Kidney glomerular epithelial cell (primary cell): ENCODE data around the gene TDRD12.
"Not testable (repeated sequence)": the region's sequence is repeated elsewhere in the genome, so short reads cannot be mapped to it uniquely, and the experiment has no call there.

Experiments
- DNase-seq: peaks from one replicate; lab custom pipeline; 2025; lab: John Stamatoyannopoulos, UW

The TDRD12 gene

DNA sequence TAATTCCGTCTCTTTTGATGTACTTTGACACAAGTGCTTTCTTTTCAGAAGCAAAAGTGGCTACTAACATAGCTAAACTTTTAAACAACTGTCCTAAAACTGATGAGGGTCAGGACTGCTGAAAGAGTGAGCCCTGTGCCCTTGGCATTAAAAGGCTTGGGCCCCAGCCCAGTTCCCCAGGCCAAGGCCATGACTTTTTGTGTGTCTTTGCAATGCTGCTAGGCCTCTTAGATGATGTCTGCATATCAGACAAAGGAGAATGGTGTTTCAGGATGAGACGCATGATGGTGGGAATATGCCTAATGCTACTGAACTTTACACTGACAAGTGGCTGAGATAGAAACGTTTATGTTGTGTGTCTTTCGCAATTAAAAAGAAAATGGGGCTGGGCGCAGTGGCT lies 112.0 kb downstream of the TDRD12 start:
- DNase-seq: no peak

- DNase-seq: not testable (repeated sequence)
Observed at GRCh38 chr19:32832094-32832493, 112.5 kb downstream of the TDRD12 start.

DNA sequence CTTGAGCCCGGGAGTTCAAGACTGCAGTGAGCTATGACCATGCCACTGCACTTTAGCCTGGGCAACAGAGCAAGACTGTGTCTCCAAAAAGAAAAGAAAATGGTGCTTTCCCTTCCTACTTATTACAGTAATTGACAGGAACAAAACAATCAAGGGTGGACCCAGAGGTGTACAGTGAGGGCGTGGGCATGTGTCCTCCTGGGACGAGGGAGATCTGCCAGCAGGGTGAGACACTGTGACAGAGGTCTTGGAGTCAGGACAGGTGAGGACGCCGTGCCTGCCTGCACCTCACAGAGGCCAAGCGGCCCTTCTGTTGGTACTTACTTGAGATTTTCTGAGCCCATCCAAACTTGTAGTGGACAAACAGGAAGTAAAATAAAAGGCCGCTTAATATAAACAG lies 113.3 kb downstream of the TDRD12 start:
- not testable (repeated sequence) for DNase-seq

DNA sequence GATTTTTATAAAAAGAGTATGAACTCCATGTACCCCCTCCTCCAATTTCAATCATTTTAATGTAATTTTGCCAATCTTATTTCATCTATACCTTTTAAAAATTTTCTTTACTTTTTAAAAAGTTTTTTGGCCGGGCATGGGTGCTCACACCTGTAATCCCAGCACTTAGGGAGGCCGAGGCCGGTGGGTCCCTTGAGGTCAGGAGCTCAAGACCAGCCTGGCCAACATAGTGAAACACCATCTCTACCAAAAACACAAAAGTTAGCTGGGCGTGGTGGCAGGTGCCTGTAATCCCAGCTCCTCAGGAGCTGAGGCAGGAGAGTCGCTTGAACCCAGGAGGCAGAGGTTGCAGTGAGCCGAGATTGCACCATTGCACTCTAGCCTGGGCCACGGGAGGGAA lies 113.8 kb downstream of the TDRD12 start:
- DNase-seq: not testable (repeated sequence)

DNA sequence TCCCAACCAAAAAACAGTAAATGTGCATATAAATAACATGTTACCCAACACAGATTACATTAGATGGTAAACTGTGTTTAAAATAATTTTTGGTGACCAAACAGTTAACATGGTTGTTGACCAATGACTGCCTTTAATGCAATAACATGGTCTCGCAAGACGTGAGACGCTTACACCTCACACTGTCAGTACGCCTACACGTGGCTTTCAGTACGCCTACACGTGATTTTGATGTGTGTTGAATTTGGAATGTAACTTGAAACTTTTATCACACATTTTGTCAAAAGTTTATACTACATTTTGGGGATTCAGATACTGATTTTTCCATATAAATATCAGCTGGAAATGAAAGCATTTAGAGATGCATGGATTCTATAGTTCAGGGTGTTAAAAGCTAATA lies 118.0 kb downstream of the TDRD12 start:
- no peak for DNase-seq

- no peak for DNase-seq
Observed at GRCh38 chr19:32842061-32842460, 122.5 kb downstream of the TDRD12 start.

GRCh38 chr19:32843716-32844245 lies 124.2 kb downstream of the TDRD12 start:
- DNase-seq: no peak

DNA sequence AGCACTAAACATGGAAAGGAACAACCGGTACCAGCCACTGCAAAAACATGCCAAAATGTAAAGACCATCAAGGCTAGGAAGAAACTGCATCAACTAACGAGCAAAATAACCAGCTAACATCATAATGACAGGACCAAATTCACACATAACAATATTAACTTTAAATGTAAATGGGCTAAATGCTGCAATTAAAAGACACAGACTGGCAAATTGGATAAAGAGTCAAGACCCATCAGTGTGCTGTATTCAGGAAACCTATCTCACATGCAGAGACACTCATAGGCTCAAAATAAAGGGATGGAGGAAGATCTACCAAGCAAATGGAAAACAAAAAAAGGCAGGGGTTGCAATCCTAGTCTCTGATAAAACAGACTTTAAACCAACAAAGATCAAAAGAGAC lies 128.5 kb downstream of the TDRD12 start:
- DNase-seq: not testable (repeated sequence)

- no peak for DNase-seq
Observed at GRCh38 chr19:32852216-32852615, 132.6 kb downstream of the TDRD12 start.

DNA sequence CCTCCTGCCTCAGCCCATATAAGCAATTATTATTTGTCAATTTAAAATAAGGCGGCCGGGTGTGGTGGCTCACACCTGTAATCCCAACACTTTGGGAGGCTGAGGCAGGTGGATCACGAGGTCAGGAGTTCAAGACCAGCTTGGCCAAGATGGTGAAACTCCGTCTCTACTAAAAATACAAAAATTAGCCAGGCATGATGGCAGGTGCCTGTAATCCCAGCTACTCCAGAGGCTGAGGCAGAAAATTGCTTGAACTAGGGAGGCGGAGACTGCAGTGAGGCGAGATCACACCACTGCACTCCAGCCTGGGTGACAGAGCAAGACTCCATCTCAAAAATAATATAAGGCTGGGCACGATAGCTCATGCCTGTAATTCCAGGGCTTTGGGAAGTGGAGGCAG lies 137.3 kb downstream of the TDRD12 start:
- DNase-seq: not testable (repeated sequence)

DNA sequence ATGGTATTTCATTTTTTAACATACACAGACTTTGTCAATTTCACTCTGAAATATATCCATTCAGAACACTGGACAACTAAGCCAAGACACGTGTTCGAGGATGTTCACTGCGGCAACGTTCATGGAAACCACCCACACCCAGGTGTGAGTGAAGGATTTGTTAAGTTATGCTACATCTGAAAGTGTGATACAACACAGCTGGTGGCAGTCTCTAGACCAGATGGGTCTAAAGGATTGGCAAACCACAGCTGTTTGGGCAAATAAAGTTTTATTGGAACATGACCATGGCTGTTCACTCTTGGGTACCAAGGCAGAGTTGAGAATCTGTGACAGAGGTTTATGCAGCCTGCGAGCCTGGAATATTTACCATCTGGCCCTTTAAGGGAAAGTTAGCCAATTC lies 138.0 kb downstream of the TDRD12 start:
- no peak for DNase-seq

- DNase-seq: no peak
Observed at GRCh38 chr19:32858155-32858554, 138.6 kb downstream of the TDRD12 start.

DNA sequence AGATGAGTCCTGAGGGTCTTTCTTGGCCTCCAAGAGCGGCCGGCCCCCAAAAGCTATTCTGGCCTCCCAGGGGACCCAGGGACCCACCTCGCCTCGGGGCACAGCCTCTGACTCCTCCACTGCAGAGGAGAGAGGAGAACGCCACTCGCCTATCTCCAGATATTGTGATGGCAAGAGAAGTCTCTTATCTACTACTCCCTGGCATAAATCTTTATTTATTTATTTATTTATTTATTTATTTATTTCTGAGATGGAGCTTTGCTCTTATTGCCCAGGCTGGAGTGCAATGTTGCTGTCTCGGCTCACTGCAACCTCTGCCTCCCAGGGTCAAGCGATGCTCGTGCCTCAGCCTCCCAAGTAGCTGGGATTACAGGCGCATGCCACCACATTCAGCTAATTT lies 139.0 kb downstream of the TDRD12 start:
- no peak for DNase-seq

- DNase-seq: no peak
Observed at GRCh38 chr19:32859591-32859990, 140.0 kb downstream of the TDRD12 start.

DNA sequence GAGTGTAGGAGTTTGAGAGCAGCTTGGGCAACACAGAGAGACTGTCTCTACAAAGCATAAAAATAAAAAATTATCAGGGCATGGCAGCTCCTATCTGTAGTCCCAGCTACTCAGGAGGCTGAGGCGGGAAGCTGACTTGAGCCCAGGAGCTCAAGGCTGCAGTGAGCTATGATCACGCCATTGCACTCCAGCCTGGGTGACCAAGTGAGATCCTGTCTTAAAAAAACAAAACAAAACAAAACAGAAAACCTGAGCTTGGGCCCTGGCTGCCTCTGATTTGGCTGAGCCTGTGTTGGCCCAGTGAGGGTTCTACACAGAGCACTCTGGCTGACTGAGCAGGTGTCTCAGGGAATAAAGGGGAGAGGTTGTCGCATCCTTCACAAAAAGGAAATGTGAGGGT lies 142.0 kb downstream of the TDRD12 start:
- DNase-seq: no peak

GRCh38 chr19:32862173-32862572 lies 142.6 kb downstream of the TDRD12 start:
- DNase-seq: no peak

DNA sequence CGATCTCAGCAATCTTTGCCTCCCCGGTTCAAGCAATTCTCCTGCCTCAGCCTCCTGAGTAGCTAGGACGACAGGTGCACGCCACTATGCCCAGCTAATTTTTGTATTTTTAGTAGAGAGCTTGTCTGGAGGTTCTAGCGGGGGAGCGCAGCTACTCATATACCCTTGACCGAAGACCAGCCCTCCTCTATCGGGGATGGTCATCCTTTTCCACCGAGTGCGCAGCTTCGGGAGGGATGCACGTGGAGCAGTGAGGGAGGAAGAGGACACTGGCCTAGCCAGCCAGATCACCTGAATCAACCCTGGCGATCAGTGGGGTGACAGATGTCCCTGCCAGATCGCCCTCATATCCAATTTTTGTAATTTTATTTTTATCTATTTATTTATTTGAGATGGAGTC lies 143.2 kb downstream of the TDRD12 start:
- DNase-seq: no peak

GRCh38 chr19:32863301-32863700 lies 143.7 kb downstream of the TDRD12 start:
- DNase-seq: no peak

DNA sequence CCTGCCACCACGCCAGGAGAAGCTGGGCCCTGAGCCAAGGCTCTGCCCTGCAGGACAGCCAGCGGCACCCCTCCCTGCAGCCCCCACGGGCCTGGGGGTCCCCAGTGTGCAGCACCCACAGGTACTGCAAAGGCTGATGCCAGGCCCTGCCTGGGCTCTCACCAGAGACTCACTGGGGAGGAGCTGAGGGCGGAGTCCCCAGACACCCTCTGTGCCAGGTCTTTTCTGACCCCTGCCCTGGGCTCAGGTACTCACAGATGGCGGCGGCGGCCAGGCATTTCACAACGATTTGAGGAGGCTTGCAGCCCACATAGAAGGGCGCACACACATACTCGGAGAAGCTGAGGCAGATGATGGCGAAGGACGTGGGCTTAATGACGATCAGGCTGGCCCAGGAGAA lies 144.3 kb downstream of the TDRD12 start:
- DNase-seq: no peak

DNA sequence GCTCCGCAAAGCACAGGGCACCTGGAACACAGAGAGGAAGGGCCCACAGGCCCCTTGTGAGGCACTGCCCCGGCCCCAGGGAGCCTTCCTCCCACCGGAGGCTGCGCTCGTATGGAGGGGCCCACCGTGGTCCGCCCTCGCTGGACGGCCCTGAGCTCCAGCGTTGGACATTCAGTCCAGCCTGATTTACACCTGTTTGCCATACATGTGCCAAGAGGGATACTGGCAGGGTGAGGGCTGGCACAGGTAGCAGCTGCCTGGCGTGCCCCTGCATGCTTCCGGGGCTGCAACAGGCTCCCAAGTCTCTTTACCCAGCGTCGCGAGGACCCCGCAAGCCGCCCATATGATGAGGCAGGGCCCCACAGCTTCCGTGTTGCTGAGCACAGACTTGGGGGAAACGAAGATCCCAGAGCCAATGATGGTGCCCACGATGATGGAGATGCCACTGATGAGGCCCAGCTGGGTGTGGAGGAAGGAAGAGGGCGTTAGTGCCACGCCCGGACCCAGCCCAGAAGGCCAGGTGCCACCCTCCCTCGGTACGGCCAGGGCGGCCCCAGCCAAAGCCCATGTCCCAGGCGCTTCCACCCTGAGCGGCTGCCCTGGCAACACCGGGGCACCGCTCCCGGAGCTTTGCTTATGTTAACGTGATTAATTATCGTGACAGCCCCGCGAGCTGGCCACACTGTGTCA lies 144.9 kb downstream of the TDRD12 start:
- DNase-seq: no peak

- no peak for DNase-seq
Observed at GRCh38 chr19:32865326-32865725, 145.8 kb downstream of the TDRD12 start.

GRCh38 chr19:32866061-32866460 lies 146.5 kb downstream of the TDRD12 start:
- DNase-seq: no peak

- no peak for DNase-seq
Observed at GRCh38 chr19:32866564-32867265, 147.1 kb downstream of the TDRD12 start.

DNA sequence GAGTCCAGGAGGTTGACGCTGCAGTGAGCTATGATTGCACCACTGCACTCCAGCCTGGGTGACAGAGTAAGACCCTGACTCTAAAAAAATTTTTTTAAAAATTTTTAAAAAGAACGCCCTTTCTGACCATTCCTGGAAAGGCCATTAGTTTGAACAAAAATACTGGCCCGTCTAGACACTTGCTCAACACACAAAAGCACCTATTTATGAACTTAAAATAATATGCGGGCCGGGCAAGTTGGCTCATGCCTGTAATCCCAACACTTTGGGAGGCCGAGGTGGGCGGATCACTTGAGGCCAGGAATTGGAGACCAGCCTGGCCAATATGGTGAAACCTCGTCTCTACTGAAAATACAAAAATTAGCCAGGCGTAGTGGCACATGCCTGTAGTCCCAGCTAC lies 147.9 kb downstream of the TDRD12 start:
- not testable (repeated sequence) for DNase-seq
